Measurements from ENCODE around the gene EXOSC10. TPM values are rescaled to one million over a fixed set of nuclear protein-coding genes. Genes with fewer than 3 reads are reported as not detected.

Gene EXOSC10
- polyA plus RNA-seq (112 and 115 TPM in 2 replicates), polyA minus RNA-seq (61.8 and 65.9 TPM in 2 replicates)

DNA sequence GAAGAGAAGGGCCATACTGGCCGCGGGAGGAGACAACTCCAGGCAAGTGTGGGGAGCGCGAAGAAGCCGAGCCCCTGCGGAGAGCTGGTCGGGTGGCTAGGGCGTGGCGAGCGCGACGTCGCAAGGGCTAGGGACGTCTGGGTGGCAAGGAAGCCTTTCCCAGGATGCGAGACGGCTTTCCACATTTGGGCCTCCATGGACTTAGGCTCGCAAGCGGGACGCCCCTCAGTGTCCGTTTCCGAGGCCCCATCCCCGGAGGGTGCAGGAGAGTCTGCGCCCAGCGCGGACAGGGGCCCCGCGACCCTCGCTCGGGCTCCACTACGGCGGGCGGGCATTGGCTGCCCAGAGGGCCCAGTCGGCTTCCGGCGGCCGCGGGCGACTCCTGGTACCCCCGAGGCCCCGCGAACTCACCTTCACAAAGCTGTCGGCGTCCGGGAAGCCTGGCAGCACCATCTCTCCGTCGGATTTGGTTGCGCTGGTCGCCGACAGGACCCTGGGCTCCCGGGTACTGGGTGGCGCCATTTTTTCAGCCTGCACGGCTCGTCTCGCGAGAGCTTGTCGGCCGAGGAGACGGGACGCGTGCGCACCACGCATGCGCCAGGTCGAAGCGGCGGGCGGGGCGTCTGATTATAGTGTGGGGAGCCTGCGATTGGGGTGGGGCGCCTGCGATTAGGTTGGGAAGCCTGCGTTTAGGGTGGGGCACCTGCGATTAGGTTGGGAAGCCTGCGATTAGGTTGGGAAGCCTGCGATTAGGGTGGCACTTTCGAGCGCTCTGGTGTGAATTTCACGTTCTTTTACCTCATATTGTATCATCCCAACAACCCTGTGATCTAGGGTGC is at the start of gene EXOSC10:
Gene EXOSC10 (minus strand): TSS at position 560 of the 839 bp plus-strand sequence. CDS start 38 bp downstream, at position 522.
- Histone ChIP-seq H3K9me2 (ENCODE audit: insufficient read depth, low read length) (no peaks in the 10 kb centered on the region), H2AFZ (ENCODE audit: low read depth, low read length) (peak within 1 kb of the TSS; percentile 90), H3K4me3 (ENCODE audit: low read length) (peak within 1 kb of the TSS; percentile 96), H3K27ac (ENCODE audit: low read length) (peak within 1 kb of the TSS; percentile 75), H3K9ac (ENCODE audit: low read length) (peak within 1 kb of the TSS; percentile 91), H3K4me2 (ENCODE audit: low read length) (peak within 1 kb of the TSS; percentile 92), H3K79me2 (replicated peaks; ENCODE audit: insufficient read depth, low read length) (peaks cover 19% of the 10 kb centered on the region), H3K9me3 (ENCODE audit: low read length) (no peaks in the 10 kb centered on the region), H3K36me3 (ENCODE audit: insufficient read depth, low read length) (no peaks in the 10 kb centered on the region), H4K20me1 (ENCODE audit: insufficient read depth) (no peaks in the 10 kb centered on the region), H3F3A (ENCODE audit: insufficient read depth, low read length, poor library complexity, severe bottlenecking) (no peaks in the 10 kb centered on the region), H3K27me3 (ENCODE audit: insufficient read depth, low read depth, low read length) (no peaks in the 10 kb centered on the region)
- TF ChIP-seq RAD21 (conservative IDR thresholded peaks at IDR 0.05) (peak; percentile 10), CTCF (IDR thresholded peaks at IDR 0.05; ENCODE audit: poor library complexity, severe bottlenecking) (no peak), SMC3 (conservative IDR thresholded peaks at IDR 0.05; ENCODE audit: poor library complexity) (peak; percentile 17), REST (IDR thresholded peaks at IDR 0.05; ENCODE audit: borderline replicate concordance) (peak; percentile 94), MXI1 (conservative IDR thresholded peaks at IDR 0.05; ENCODE audit: poor library complexity, severe bottlenecking) (peak; percentile 86), POLR2AphosphoS5 (IDR thresholded peaks at IDR 0.05) (peak; percentile 85), TAF1 (IDR thresholded peaks at IDR 0.05; ENCODE audit: low read depth) (peak; percentile 11), EP300 (conservative IDR thresholded peaks at IDR 0.05; ENCODE audit: poor library complexity, severe bottlenecking) (no peak), EZH2 (IDR thresholded peaks at IDR 0.05; ENCODE audit: borderline replicate concordance, insufficient read depth, low read length, poor library complexity, severe bottlenecking) (no peak)

- TF ChIP-seq REST (IDR thresholded peaks at IDR 0.05; ENCODE audit: borderline replicate concordance) (no peak), EP300 (conservative IDR thresholded peaks at IDR 0.05; ENCODE audit: poor library complexity, severe bottlenecking) (no peak), CTCF (IDR thresholded peaks at IDR 0.05; ENCODE audit: poor library complexity, severe bottlenecking) (no peak)
These were observed 47.6 kb upstream of the EXOSC10 start for GRCh38 chr1:11147197-11147770.

More at GRCh38 chr1:11147197-11147770, 47.6 kb upstream of the EXOSC10 start:
- no peak overlapping the region for H3K4me2 ChIP-seq (ENCODE audit: low read length)
- H3K27ac ChIP-seq (ENCODE audit: low read length) = no peak overlapping the region
- H2AFZ ChIP-seq (ENCODE audit: low read depth, low read length) = no peak overlapping the region
- no peaks in the 10 kb centered on the region for H3K9me2 ChIP-seq (ENCODE audit: insufficient read depth, low read length)
- H3K9me3 ChIP-seq (ENCODE audit: low read length) = no peaks in the 10 kb centered on the region
- H3K9ac ChIP-seq (ENCODE audit: low read length) = no peak overlapping the region
- no peaks in the 10 kb centered on the region for H4K20me1 ChIP-seq (ENCODE audit: insufficient read depth)
- no peak overlapping the region for H3K4me3 ChIP-seq (ENCODE audit: low read length)
- no peaks in the 10 kb centered on the region for H3K79me2 ChIP-seq (replicated peaks; ENCODE audit: insufficient read depth, low read length)
- H3K27me3 ChIP-seq (ENCODE audit: insufficient read depth, low read depth, low read length) = no peaks in the 10 kb centered on the region
- no peaks in the 10 kb centered on the region for H3F3A ChIP-seq (ENCODE audit: insufficient read depth, low read length, poor library complexity, severe bottlenecking)
- no peaks in the 10 kb centered on the region for H3K36me3 ChIP-seq (ENCODE audit: insufficient read depth, low read length)
